T1000 (cell line): ENCODE data around the gene ZNF436.

Source experiments
- DNase-seq: peaks from one replicate; lab custom pipeline; 2025; ENCODE audit warnings: mixed read lengths; lab: John Stamatoyannopoulos, UW

The ZNF436 gene

DNA sequence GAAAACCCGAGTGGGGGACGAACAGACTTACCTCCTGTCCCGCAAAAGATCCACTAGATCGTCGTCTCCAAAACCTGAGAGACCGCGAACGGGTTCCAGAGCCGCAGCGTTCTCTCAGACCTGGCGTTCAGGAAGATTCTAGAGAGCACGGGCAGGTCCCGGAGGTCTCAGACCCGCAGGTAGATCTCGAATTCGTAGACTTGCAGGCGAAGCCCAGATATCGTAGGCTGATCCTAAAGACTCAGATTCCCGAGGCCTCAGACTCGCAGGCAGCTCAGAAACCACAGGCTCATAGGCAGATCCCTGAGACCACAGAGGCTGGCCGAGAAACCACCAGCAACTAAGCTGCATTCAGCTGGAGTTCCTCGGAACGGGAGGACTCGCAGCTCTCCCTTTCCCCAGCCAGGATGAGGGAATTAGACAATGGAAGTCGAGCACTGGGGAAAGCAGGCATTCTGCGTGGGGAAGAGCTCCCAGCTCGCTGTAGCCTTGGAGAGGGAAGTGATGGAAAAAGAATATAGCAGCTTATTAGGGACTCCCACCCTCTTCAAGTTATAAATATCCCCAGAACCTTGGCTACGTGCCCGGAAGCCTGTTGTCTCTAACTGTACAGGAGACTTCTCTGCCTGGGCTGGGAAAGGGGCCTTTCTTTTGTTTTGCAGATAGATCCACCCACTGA, at the start of gene ZNF436:
ZNF436 (minus strand) TSS at position 502 of the 679 bp plus-strand sequence. CDS start 1,831 bp downstream, outside the sequence.
- DNase-seq, result no peak

- no peak for DNase-seq
Observed at GRCh38 chr1:23419180-23419579, 49.5 kb upstream of the ZNF436 start.

GRCh38 chr1:23417570-23417969, 47.9 kb upstream of the ZNF436 start:
- no peak for DNase-seq

DNA sequence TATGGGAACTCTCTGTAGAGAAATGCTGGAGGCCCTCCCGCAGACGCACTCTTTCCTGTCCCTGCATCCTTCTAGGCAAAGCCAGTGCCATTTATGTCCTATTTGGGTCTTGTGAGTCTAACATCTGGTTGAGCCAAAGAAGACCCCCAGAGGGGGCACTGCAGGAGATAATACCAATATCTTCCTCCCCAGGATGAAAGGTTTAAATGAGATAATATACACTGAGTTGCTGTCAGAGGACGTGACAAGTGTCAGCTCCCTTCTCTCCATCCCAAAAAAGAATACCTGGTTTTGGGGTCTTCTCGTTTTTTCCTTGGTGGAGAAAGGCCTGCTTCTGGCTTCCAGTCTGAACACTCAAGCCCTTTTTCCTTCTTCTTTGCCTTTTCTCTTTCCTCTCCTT, 47.3 kb upstream of the ZNF436 start:
- no peak for DNase-seq

DNA sequence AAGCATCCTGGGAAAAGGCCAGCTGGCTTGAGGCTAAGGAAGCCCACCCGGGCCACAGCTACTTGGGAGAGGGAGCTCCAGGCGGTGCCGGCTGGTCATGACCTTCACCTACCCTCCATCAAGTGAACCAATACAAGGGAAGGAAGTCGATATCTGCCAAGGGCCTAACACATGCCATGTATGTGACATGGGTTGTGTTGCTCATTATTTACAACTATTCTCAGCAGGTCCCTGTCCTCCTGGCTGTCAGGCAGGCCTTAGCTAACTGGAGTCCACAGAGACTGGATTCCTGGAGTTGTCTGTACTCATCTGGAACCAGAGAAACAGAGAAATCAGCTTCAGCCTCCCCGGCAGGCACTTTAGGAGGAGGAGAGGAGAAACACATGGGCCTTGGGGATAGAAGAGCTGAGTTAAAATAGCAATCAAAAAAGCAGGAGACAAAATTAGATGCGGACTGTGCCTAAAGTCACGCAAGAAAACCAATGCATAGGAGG, 39.2 kb upstream of the ZNF436 start:
- no peak for DNase-seq

DNA sequence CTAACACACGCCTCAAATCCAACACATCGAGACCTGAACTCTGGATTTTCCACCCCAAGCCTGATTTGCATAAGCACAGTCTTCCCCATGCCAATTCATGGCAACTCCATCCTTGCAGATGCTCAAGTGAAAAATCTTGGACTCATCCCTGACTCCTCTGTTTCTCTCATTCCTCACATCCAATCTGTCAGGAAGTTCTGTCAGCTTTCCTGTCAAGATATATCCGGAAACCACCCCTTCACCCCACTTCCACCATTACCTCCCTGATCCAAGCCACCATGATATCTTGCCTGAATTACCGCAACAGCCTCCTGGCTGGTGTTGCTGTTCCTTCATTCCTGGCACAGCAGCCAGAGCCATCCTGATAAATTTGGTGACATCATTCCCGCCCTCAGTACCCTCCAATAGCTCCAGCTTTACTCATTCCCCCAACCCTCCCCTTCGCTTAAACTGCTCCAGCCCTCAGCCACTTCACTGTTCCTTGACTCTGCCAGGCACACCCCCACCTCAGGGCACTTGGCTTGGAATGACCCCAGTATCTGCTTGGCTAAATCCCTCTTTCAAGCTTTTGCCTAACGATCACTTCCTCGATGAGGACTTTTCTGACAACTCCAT, 37.5 kb upstream of the ZNF436 start:
- no peak for DNase-seq

- DNase-seq, result no peak
Observed at GRCh38 chr1:23405946-23406345, 36.3 kb upstream of the ZNF436 start.

- DNase-seq, result peak; percentile 92
Observed at GRCh38 chr1:23403735-23404486, 34.3 kb upstream of the ZNF436 start.

DNA sequence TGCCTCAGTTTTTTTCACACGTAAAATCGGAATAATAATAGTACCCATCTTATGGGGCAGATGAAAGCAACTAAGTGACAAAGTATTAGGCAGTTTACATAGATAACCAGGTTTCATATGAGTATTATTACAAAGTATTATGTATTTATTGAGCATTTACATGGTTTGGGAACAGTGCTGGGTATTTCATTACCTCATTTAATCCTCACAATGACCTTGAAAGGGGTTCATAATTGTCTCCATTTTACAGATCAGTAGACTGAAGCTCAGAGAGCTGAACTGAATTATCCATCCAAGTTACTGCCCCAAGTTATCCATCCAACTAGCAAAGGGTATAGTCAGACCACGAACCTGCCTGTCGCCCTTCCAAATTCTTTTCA, 33.7 kb upstream of the ZNF436 start:
- no peak for DNase-seq

DNA sequence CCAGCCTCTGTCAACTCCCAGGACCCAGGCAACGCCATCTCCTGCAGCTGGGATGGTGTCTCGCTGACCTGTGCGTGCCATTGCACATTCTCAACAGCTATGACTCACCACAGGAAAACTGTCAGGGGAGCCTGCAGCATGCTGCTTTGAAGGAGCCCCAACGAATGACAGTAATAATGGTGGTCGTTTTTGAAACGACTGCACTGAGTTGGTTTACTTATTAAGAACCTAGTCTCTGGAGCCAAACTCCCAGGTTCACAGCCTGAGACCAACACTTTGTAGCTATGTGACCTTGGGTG, 33.4 kb upstream of the ZNF436 start:
- peak; percentile 22 for DNase-seq

DNA sequence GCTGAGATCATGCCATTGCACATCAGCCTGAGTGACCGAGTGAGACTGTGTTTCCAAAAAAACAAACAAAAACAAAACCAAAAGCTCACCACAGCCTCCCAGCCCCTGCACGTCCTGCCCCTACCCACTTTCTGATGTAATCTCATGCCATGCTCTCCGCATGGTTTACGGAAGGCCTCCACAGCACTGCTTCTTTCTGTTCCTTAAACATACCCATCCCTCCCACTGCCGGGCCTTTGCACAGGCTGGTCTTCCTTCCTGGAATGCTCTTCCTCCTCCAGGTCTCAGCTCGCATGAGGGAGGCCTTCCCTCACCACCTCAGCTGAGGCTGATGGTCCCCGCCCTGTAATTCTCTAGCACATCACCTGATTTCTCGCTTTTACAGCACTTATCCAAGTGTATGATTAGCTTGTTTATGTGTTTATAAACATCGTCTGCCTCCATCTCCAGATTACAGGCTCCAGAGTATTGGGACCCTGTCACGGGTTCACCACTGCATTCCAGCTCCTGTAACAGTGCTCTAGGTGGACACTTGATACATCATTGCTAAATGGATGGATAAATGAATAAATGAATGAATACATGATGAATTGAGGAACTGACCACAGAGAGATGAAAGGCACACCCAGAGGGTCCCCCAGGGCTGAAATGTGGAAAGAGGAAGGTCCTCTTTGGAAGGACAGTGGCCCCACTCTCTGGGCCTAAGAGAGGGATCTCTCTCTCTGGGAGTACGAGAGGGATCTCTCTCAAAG, 32.8 kb upstream of the ZNF436 start:
- DNase-seq, result no peak

DNA sequence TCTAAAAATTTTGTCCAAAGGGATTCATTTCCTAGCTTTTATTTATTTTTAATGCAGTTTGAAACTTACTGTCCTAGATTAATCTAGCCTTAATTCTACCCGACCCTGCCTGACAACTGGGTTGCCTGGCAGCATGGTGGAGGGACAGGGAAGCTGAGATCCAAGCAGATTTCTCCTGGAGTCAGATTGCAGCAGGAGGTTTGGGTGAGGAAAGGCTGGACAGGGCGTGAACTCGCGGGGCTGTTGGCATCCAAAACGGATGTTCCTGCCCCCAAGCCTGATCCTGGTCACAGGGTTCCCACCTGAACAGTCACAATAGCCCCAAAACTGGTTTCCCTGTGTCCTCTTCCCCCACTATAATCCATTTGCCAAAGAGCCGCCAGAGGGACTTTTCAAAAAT, 31.7 kb upstream of the ZNF436 start:
- DNase-seq, result no peak

- no peak for DNase-seq
Observed at GRCh38 chr1:23400324-23401114, 30.9 kb upstream of the ZNF436 start.

DNA sequence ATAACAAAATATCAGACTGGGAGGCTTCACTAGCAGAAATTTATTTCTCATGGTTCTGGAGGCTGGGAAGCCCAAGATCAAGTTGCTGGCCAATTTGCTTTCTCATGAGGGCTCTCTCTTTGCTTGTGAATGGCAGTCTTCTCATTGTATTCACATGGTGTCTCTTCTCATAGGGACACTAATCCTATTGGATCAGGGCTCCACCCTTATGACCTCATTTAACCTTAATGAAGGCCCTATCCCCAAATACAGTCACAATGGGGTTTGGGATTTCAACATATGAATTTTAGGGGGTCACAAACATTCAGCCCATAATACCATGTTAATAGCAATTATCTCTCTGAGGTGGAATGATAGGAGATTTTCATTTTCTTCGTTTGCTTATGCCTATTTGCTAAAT, 29.6 kb upstream of the ZNF436 start:
- no peak for DNase-seq

DNA sequence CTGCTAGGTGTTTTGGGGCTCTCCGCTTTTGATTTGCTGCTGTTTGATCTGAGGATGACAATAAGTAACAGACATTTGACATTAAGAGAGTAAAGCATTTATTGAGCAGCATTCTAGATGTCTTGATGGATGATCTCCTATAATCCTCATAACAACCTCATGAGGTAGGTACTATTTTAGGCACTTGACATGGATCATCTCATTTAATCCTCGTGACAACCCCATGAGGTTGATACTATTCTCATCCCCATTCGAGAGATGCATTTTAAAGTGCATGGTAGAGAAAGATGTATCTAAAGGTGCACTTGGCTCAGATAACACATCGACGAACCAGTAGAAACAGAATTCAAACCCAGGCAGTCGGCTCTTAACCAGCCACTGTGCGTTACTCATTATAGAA, 28.3 kb upstream of the ZNF436 start:
- DNase-seq, result no peak

DNA sequence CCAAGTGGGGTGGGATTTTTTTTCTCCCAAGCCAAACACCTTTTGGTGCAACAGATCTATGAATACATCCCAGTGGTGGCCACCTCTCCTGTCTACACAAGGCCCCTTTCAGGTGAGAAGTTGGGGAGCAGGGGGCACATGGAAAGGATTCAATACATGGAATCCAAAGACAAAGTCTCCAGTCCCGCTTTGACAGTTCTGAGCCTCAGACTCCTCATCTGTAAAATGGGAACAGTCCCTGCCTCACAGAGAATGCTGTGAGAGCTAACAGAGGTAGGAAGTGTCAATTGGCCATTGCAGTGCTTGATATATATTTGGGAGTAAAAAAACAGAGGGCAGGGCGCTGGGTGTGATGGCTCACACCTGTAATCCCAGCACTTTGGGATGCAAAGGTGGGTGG, 26.7 kb upstream of the ZNF436 start:
- DNase-seq, result no peak

GRCh38 chr1:23395849-23396248, 26.2 kb upstream of the ZNF436 start:
- DNase-seq, result no peak

DNA sequence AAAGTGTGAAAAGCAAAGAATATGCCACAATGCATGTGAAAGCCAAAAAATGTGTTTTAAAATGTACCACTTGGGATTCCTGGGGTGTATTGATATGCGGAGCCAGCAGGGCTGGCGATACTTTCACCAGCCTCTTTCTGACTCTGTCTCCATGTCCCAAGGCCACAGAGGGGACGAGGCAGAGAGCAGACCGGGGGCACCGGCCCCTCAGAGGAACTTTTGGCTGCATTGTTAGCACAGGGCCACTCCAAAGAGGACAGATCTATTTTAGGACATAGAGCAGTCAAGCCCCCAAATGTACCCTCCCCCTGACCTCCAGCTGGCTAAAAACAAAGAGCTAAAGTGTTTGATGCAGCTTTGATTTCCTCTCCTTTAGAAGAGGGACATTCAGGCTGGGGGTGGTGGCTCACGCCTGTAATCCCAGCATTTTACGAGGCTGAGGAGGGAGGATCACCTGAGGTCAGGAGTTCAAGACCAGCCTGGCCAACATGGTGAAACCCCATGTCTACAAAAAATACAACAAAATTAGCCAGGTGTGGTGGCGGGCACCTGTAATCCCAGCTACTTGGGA, 25.6 kb upstream of the ZNF436 start:
- no peak for DNase-seq

- no peak for DNase-seq
Observed at GRCh38 chr1:23394684-23395083, 25.0 kb upstream of the ZNF436 start.

GRCh38 chr1:23394181-23394580, 24.5 kb upstream of the ZNF436 start:
- DNase-seq, result peak; percentile 71

- DNase-seq, result peak; percentile 75
Observed at GRCh38 chr1:23393706-23394105, 24.1 kb upstream of the ZNF436 start.
